WTC11 (cell line): Measurements from ENCODE around the gene DUOX1. TPM values are rescaled to one million over a fixed set of nuclear protein-coding genes. Genes with fewer than 3 reads are reported as not detected.

Experiments used
- ATAC-seq: fragments of 200-7000 bp; cut with Tn5 transposase; 2 replicates; pipeline ENCODE4 v1.10.0; 2021; ENCODE audit warnings: mild to moderate bottlenecking, moderate library complexity
- CTCF ChIA-PET: fragments of 300-600 bp; sonication (Branson Sonifier 250); formaldehyde crosslinking; loops from one replicate; lab custom pipeline; 2021; ENCODE audit warnings: antibody characterized with exemption; lab: Charles Lee
- POLR2A ChIA-PET: fragments of 350-600 bp; sonication (Branson Sonifier 250); formaldehyde crosslinking; loops from one replicate; lab custom pipeline; 2021; ENCODE audit warnings: antibody characterized with exemption; lab: Charles Lee
- DNase-seq: peaks from one replicate; pipeline ENCODE4 v3.0.0; 2021; ENCODE audit warnings: low spot score
- H3K27ac Mint-ChIP-seq: 2 replicates; pipeline ENCODE4 v1.8.0; 2021; ENCODE audit warnings: mixed read lengths
- H3K27me3 Mint-ChIP-seq: 2 replicates; pipeline ENCODE4 v1.8.0; 2021; ENCODE audit warnings: low read depth, mild to moderate bottlenecking, moderate library complexity, mixed read lengths
- H3K36me3 Mint-ChIP-seq: 2 replicates; pipeline ENCODE4 v1.8.0; 2021; ENCODE audit warnings: mixed read lengths
- H3K4me1 Mint-ChIP-seq: 2 replicates; pipeline ENCODE4 v1.8.0; 2022; ENCODE audit warnings: mixed read lengths
- H3K4me3 Mint-ChIP-seq: 2 replicates; pipeline ENCODE4 v1.8.0; 2021; ENCODE audit warnings: mild to moderate bottlenecking, moderate library complexity, mixed read lengths
- H3K9me3 Mint-ChIP-seq: 2 replicates; pipeline ENCODE4 v1.8.0; 2021; ENCODE audit warnings: mixed read lengths
- ARID4B ChIP-seq: sonication (generic); formaldehyde crosslinking; IDR thresholded peaks from 2 replicates; pipeline ENCODE4 v1.8.0; 2023; ENCODE audit warnings: missing genetic modification reagents, mild to moderate bottlenecking, borderline replicate concordance
- ATF1 ChIP-seq: sonication (generic); formaldehyde crosslinking; IDR thresholded peaks from 2 replicates; pipeline ENCODE4 v1.8.1; 2023; ENCODE audit warnings: mild to moderate bottlenecking, moderate library complexity, missing genetic modification reagents
- CTCF ChIP-seq: fragments of 200-600 bp; IDR thresholded peaks from 2 replicates; pipeline ENCODE4 v1.8.0; 2022; ENCODE audit warnings: antibody characterized with exemption
- ETV6 ChIP-seq: sonication (generic); formaldehyde crosslinking; IDR thresholded peaks from 2 replicates; pipeline ENCODE4 v1.8.1; 2022; ENCODE audit warnings: mild to moderate bottlenecking, missing genetic modification reagents
- GABPB1 ChIP-seq: sonication (generic); formaldehyde crosslinking; IDR thresholded peaks from 2 replicates; pipeline ENCODE4 v1.8.1; 2023; ENCODE audit warnings: mild to moderate bottlenecking, missing genetic modification reagents
- GRHL2 ChIP-seq: fragments of 250-450 bp; sonication (Bioruptor Pico); IDR thresholded peaks from 2 replicates; pipeline ENCODE4 v1.8.0; 2022; ENCODE audit warnings: mild to moderate bottlenecking, moderate library complexity; ENCODE audit not compliant: insufficient replicate concordance, severe bottlenecking
- HMGA2 ChIP-seq: fragments of 250-450 bp; sonication (Bioruptor Pico); IDR thresholded peaks from 2 replicates; pipeline ENCODE4 v1.4.0; 2021; ENCODE audit warnings: mild to moderate bottlenecking, moderate library complexity
- MYBL2 ChIP-seq: sonication (generic); formaldehyde crosslinking; IDR thresholded peaks from 2 replicates; pipeline ENCODE4 v1.8.1; 2023; ENCODE audit warnings: mild to moderate bottlenecking, moderate library complexity, missing genetic modification reagents
- NFYB ChIP-seq: sonication (generic); formaldehyde crosslinking; conservative IDR thresholded peaks from 2 replicates; pipeline ENCODE4 v1.8.0; 2022; ENCODE audit warnings: low read depth, missing genetic modification reagents
- SMAD4 ChIP-seq: sonication (generic); formaldehyde crosslinking; IDR thresholded peaks from 2 replicates; pipeline ENCODE4 v1.8.0; 2022; ENCODE audit warnings: mild to moderate bottlenecking, missing genetic modification reagents
- TCF7 ChIP-seq: sonication (generic); formaldehyde crosslinking; IDR thresholded peaks from 2 replicates; pipeline ENCODE4 v1.8.0; 2022; ENCODE audit warnings: mild to moderate bottlenecking, low read depth, missing genetic modification reagents, moderate library complexity
- ZNF121 ChIP-seq: sonication (generic); formaldehyde crosslinking; IDR thresholded peaks from 2 replicates; pipeline ENCODE4 v1.8.0; 2023; ENCODE audit warnings: missing genetic modification reagents
- ZNF232 ChIP-seq: sonication (generic); formaldehyde crosslinking; IDR thresholded peaks from 2 replicates; pipeline ENCODE4 v1.8.0; 2022; ENCODE audit warnings: mild to moderate bottlenecking, missing genetic modification reagents
- ZNF317 ChIP-seq: sonication (generic); formaldehyde crosslinking; IDR thresholded peaks from 2 replicates; pipeline ENCODE4 v1.8.1; 2023; ENCODE audit warnings: low read depth, mild to moderate bottlenecking, moderate library complexity, missing genetic modification reagents, borderline replicate concordance
- ZNF396 ChIP-seq: fragments of 250-450 bp; sonication (Bioruptor Pico); IDR thresholded peaks from 2 replicates; pipeline ENCODE4 v1.8.0; 2021; ENCODE audit warnings: mild to moderate bottlenecking, moderate library complexity, borderline replicate concordance
- ZNF423 ChIP-seq: fragments of 250-450 bp; sonication (Bioruptor Pico); IDR thresholded peaks from 2 replicates; pipeline ENCODE4 v2.1.2; 2022; ENCODE audit warnings: mild to moderate bottlenecking, moderate library complexity
- ZNF671 ChIP-seq: fragments of 250-450 bp; sonication (Bioruptor Pico); IDR thresholded peaks from 2 replicates; pipeline ENCODE4 v1.8.0; 2021; ENCODE audit warnings: mild to moderate bottlenecking
- total RNA-seq: library from RNA; stranded (reverse); gene quantifications from 3 replicates; pipeline ENCODE4 v1.2.3, GENCODE V29; 2021
- TF ChIP-seq, protein P1 (sequence below): fragments of 250-450 bp; sonication (Bioruptor Pico); IDR thresholded peaks from 2 replicates; pipeline ENCODE4 v1.9.0; 2021; ENCODE audit warnings: mild to moderate bottlenecking
- TF ChIP-seq, protein P2 (sequence below): sonication (generic); formaldehyde crosslinking; IDR thresholded peaks from 2 replicates; pipeline ENCODE4 v1.8.0; 2022; ENCODE audit warnings: mild to moderate bottlenecking, missing genetic modification reagents
- TF ChIP-seq, protein P3 (sequence below): fragments of 250-450 bp; sonication (Bioruptor Pico); conservative IDR thresholded peaks from 2 replicates; pipeline ENCODE4 v1.9.0; 2021; ENCODE audit warnings: mild to moderate bottlenecking
- TF ChIP-seq, protein P4 (sequence below): sonication (generic); formaldehyde crosslinking; IDR thresholded peaks from 2 replicates; pipeline ENCODE4 v1.8.1; 2023; ENCODE audit warnings: mild to moderate bottlenecking, missing genetic modification reagents, moderate library complexity

Gene DUOX1
- total RNA-seq, 1 experiment from 2014 or later = 1.3 TPM

DNA sequence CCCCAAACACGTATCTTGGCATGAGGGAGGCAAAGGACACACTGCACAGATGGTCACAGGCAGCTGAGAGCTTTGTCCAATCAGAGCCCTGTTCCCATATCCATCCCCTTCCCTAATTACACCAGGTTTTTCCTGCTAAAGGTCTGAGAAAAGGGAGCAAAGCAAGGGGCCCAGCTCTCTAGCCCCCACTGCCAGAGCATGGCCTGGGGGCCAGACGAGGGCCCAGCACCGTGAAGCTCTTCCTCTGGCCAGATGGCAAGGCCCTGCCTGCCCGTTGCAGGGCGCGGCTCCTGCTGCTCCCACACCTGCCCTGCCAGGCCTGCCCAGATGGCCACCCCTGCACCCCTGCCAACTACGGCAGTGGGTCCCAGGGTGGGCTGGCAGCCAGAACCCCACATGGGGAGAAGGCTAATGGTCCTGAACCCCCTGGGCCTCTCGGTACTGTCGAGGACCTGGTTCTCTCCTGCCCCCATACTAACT is 54.8 kb downstream of the DUOX1 start:
- DNase-seq (no peak), ATAC-seq (no peak)
- 0 out of 2 replicates have a peak overlapping the region, but pooled peaks have one; percentile 13 for H3K27ac Mint-ChIP-seq
- peaks cover 68% of the 10 kb centered on the region for H3K4me1 Mint-ChIP-seq
- no peaks in the 10 kb centered on the region for H3K9me3 Mint-ChIP-seq
- H3K36me3 Mint-ChIP-seq = peaks cover 2% of the 10 kb centered on the region; the same call in 1 of the 2 replicates
- no peak overlapping the region for H3K4me3 Mint-ChIP-seq
- H3K27me3 Mint-ChIP-seq = peaks cover 20% of the 10 kb centered on the region
- POLR2A ChIA-PET = interaction anchor here (2.2 kb wide), 1 partner anchor 17 kb away, joined by 6 read pairs; no protein-coding TSS in a partner anchor
- TF ChIP-seq MYBL2 (CRISPR knock-in tag) = no peak
- TF ChIP-seq HMGA2 = no peak
- no peak for TF ChIP-seq ETV6 (CRISPR knock-in tag)
- no peak for TF ChIP-seq TCF7 (CRISPR knock-in tag)
- TF ChIP-seq GABPB1 (CRISPR knock-in tag) = no peak
- TF ChIP-seq, protein P1, sequence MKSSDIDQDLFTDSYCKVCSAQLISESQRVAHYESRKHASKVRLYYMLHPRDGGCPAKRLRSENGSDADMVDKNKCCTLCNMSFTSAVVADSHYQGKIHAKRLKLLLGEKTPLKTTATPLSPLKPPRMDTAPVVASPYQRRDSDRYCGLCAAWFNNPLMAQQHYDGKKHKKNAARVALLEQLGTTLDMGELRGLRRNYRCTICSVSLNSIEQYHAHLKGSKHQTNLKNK = no peak
- no peak for TF ChIP-seq SMAD4
- no peak for TF ChIP-seq ZNF671
- TF ChIP-seq CTCF = no peak
- no peak for TF ChIP-seq ZNF232 (CRISPR knock-in tag)
- TF ChIP-seq, protein P2, sequence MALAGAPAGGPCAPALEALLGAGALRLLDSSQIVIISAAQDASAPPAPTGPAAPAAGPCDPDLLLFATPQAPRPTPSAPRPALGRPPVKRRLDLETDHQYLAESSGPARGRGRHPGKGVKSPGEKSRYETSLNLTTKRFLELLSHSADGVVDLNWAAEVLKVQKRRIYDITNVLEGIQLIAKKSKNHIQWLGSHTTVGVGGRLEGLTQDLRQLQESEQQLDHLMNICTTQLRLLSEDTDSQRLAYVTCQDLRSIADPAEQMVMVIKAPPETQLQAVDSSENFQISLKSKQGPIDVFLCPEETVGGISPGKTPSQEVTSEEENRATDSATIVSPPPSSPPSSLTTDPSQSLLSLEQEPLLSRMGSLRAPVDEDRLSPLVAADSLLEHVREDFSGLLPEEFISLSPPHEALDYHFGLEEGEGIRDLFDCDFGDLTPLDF (CRISPR knock-in tag) = no peak
- CTCF ChIA-PET = interaction anchor here (0.8 to 1.9 kb wide), 5 partner anchors 17 to 67 kb away, joined by 3 to 8 read pairs (median 4); no protein-coding TSS in a partner anchor

- no peak overlapping the region for H3K27ac Mint-ChIP-seq
- ChIA-PET CTCF (interaction anchor here (0.6 to 3.5 kb wide), 7 partner anchors 13 to 154 kb away, joined by 3 to 36 read pairs (median 7); no protein-coding TSS in a partner anchor), POLR2A (interaction anchor here (1.6 to 2.9 kb wide), 3 partner anchors 16 to 22 kb away, joined by 4 to 23 read pairs (median 6); no protein-coding TSS in a partner anchor)
- H3K27me3 Mint-ChIP-seq = peaks cover 26% of the 10 kb centered on the region
- H3K4me1 Mint-ChIP-seq = peaks cover 63% of the 10 kb centered on the region
- ATAC-seq = no peak
- peak overlapping the region; percentile 85 for H3K4me3 Mint-ChIP-seq
- no peak for DNase-seq
- H3K36me3 Mint-ChIP-seq = peaks cover under 1% of the 10 kb centered on the region; the same call in 1 of the 2 replicates
- H3K9me3 Mint-ChIP-seq = no peaks in the 10 kb centered on the region
- TF ChIP-seq, protein P3, sequence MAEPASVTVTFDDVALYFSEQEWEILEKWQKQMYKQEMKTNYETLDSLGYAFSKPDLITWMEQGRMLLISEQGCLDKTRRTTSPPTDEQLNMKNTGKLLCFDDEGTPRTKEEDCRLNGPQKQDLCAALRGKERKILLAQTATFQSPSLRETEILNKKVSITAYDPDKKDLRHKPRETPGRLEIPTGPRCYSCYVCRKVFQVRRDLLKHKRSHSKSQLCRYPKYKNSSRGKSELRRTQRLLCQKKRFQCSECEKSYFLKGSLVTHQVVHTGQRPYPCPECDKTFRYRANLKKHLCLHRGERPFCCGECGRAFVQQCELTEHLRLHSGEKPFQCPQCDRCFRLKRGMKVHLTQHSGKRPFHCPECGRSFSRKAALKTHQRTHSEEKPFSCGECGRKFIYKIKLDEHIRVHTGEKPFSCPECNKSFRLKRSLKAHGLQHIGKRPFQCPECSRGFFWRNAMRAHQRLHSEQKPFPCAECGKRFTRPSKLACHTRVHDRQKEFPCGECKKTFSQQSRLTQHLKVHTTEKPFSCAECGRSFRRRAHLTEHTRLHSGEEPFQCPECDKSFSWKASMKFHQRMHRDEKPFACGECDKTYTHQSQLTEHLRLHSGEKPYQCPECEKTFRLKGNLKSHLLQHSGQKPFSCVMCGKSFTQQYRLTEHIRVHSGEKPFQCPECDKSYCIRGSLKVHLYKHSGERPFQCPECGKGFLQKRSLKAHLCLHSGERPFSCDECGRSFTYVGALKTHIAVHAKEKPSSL (CRISPR knock-in tag) = no peak
- TF ChIP-seq NFYB = no peak
- no peak for TF ChIP-seq ATF1
- TF ChIP-seq ARID4B (CRISPR knock-in tag) = no peak
- no peak for TF ChIP-seq ZNF396 (CRISPR knock-in tag)
- TF ChIP-seq ZNF317 (CRISPR knock-in tag) = no peak
- no peak for TF ChIP-seq GRHL2 (CRISPR knock-in tag)
- TF ChIP-seq SMAD4 = no peak
- TF ChIP-seq ZNF423 (CRISPR knock-in tag) = no peak
- TF ChIP-seq, protein P4, sequence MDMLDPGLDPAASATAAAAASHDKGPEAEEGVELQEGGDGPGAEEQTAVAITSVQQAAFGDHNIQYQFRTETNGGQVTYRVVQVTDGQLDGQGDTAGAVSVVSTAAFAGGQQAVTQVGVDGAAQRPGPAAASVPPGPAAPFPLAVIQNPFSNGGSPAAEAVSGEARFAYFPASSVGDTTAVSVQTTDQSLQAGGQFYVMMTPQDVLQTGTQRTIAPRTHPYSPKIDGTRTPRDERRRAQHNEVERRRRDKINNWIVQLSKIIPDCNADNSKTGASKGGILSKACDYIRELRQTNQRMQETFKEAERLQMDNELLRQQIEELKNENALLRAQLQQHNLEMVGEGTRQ (CRISPR knock-in tag) = no peak
- no peak for TF ChIP-seq ZNF121
Measured at GRCh38 chr15:45185069-45185779, 55.4 kb downstream of the DUOX1 start.
